GM12892 (cell line): ENCODE results near the gene SYT14.
"Not testable (repeated sequence)": the region's sequence is repeated elsewhere in the genome, so short reads cannot be mapped to it uniquely, and the experiment has no call there.

Experiments
- DNase-seq: peaks from one replicate; pipeline ENCODE4 v3.0.0; 2011; ENCODE audit not compliant: insufficient read length
- FAIRE-seq: peaks from 2 replicates; lab custom pipeline; 2011; peaks lifted over from hg19 to GRCh38; lab: Jason Lieb, UNC
- POLR2A ChIP-seq: IDR thresholded peaks from 2 replicates; pipeline ENCODE4 v1.6.1; 2011; ENCODE audit warnings: low read depth, low read length, control low read depth
- POLR2AphosphoS5 ChIP-seq: IDR thresholded peaks from 2 replicates; pipeline ENCODE4 v1.6.1; 2011; ENCODE audit warnings: low read depth, low read length, control low read depth
- TAF1 ChIP-seq: IDR thresholded peaks from 2 replicates; pipeline ENCODE4 v1.6.1; 2011; ENCODE audit warnings: low read depth, mild to moderate bottlenecking, control low read depth, low read length, borderline replicate concordance

SYT14 gene

DNA sequence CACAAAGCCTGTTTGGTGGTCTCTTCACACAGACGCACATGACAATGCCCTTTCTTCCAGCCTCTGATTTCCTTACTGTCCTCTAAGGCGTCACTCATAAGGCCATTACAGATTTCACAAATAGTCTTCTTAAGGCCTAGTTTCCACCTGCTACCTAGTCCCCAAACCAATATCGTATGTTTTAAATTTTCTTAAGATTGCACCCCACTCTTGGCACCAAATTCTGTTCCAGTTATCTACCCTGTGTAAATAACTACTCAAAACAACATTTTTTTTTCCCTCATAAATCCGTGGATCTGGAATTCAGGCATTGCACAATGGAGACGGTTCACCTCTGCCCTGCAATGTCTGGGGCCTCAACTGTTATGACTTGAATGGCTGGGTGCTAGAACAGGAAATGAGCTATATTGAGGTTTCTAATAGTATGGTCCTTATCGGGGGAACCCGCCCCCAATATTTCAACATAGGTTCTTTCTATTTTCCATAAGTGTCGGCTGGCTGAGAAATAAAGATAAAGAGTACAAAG lies 257.7 kb downstream of the SYT14 start:
- no peak for DNase-seq
- no peak for TF ChIP-seq TAF1
- no peak for TF ChIP-seq POLR2AphosphoS5
- TF ChIP-seq POLR2A, result no peak
- no peak for FAIRE-seq

GRCh38 chr1:210196266-210196665 lies 258.2 kb downstream of the SYT14 start:
- not testable (repeated sequence) for FAIRE-seq, DNase-seq

- no peak for FAIRE-seq
- no peak for TF ChIP-seq POLR2AphosphoS5
- TF ChIP-seq POLR2A, result no peak
- TF ChIP-seq TAF1, result no peak
- no peak for DNase-seq
Measured at GRCh38 chr1:210198840-210199239, 260.8 kb downstream of the SYT14 start.

DNA sequence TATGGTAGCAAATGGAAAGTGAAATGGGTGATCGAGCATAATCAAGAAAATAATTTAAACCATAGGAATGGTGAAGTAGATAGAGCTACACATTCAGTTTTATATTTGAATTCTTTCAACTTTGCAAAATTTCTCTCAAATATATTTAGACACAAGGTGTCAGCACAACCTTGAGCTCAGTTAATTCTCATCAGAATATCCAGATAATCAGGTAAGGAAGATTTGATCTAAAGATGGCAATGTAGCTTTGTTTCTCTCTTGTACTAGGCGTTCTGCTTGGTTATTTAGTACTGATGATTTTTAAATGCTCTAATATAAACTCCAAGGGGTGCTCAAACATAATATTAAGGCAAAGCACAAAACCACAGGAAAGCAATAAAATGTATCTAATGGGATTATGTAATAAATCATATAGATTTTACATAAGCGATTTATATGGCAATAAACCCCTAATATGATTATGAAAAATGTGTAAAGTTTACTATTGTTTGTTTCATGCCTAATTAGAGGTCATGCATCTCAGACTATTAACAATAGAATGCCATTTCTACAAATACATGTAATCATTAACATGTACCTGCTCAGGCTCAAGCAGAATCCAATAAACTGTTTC lies 262.2 kb downstream of the SYT14 start:
- DNase-seq (no peak), FAIRE-seq (no peak)
- TF ChIP-seq POLR2AphosphoS5 (no peak), TAF1 (no peak), POLR2A (no peak)

DNA sequence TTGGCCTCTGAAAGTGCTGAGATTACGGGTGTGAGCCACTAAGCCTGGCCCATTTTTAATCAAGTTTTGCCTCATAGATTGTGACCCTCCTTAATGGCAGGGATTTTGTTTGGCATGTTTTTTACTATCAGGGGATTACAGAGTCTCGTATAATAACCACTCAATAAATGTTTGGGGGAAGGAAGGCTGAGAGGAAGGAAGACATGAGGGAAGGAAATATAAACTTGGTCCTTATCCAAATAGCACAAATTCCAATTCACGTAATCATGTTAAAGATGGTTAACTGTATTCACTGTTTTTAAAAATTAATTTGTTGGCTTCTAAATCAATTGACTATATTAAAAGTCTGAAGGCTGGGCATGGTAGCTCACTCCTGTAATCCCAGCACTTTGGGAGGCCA lies 263.7 kb downstream of the SYT14 start:
- TF ChIP-seq POLR2AphosphoS5 (no peak), TAF1 (no peak), POLR2A (no peak)
- no peak for DNase-seq
- FAIRE-seq, result no peak

- FAIRE-seq, result no peak
- DNase-seq, result no peak
- no peak for TF ChIP-seq POLR2AphosphoS5
- no peak for TF ChIP-seq TAF1
- no peak for TF ChIP-seq POLR2A
Measured at GRCh38 chr1:210207597-210208450, 269.8 kb downstream of the SYT14 start.

DNA sequence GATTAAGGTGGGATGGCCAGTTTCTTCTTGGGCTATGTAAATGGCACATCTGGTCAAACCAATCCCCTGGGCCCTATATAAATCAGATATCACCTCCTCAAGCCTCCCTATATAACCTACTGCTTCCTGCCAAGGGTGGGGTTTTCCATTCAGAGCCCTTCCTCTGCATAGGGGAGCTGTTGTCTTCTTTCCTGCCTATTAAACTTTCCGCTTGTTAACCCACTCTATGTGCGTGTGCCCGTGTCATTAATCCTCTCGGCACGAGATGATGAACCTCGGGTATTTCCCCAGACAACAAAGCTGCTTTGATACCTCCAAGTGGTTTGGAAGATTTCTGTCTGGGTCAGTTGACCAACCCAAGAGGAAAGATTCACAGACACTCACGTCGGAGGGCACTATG lies 275.3 kb downstream of the SYT14 start:
- no peak for FAIRE-seq
- no peak for TF ChIP-seq POLR2AphosphoS5
- TF ChIP-seq POLR2A, result no peak
- no peak for TF ChIP-seq TAF1
- no peak for DNase-seq

DNA sequence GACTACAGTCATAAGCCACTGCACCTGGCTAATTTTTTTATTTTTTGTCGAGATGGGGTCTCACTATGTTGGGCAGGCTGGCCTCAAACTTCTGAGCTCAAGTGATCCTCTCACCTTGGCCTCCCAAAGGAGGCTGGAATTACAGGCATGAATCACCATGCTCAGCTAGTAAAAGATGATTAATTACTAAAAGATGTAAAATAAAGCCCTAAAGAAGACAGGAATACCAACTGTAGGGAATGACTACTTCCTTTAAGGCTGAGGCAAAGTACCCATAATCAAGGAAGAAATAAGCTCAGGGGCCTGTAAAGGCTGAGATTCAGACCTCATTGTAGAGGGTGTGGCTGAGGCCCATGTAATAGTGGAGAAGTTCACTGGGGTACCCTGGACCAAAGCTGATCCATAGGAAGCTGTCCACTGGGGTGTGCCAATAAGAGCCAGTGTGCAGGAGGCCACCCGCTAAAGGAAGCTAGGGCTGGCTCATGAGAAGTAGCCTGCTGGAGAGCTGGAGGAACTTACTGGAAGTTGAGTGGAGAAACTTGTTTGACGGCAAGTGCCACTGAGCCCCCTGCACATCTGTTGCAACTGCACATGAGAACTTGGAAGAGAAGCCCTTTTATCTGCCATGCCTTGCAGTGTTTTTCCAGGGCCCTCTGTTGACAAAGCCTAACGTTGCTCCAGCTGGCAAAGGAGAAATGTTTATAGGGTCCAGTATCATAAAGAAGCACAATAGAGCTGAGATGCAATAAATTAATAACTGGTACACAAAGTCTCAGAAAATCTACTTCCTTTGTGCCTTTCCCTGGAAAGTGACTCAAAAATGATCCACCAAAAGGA lies 276.8 kb downstream of the SYT14 start:
- DNase-seq, result no peak
- TF ChIP-seq POLR2AphosphoS5, result no peak
- TF ChIP-seq TAF1, result no peak
- TF ChIP-seq POLR2A, result no peak
- no peak for FAIRE-seq

- no peak for TF ChIP-seq POLR2AphosphoS5
- TF ChIP-seq POLR2A, result no peak
- TF ChIP-seq TAF1, result no peak
- DNase-seq, result no peak
- FAIRE-seq, result no peak
Measured at GRCh38 chr1:210217482-210217881, 279.5 kb downstream of the SYT14 start.

DNA sequence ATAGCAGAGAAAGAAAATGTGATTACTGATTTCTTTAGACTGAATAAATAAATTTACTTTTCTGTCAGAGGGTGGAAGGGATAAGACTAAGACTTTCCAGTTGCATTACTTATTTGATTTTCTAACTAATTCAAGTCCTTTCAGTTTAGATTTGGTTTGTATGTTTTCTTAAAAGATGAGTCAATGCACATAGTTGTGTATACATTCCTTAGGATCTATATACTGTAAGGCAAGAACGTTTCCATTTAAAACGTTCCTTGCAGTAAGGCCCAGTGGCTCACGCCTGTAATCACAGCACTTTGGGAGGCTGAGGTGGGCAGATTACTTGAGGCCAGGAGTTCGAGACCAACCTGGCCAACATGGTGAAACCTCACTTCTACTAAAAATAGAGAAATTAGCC lies 280.0 kb downstream of the SYT14 start:
- no peak for TF ChIP-seq TAF1
- TF ChIP-seq POLR2A, result no peak
- TF ChIP-seq POLR2AphosphoS5, result no peak
- FAIRE-seq, result no peak
- no peak for DNase-seq
